Astrocyte (in vitro differentiated cells and primary cell): ENCODE results near the gene TIGD7. TPM values are rescaled to one million over a fixed set of nuclear protein-coding genes. Genes with fewer than 3 reads are reported as not detected.

ENCODE experiments used
- DNase-seq: peaks from one replicate; pipeline ENCODE4 v3.0.0-alpha.2; 2010; ENCODE audit warnings: low read depth
- FAIRE-seq: peaks from 2 replicates; lab custom pipeline; 2011; peaks lifted over from hg19 to GRCh38; lab: Jason Lieb, UNC
- H2AFZ ChIP-seq: 2 replicates; pipeline ENCODE4 v1.6.0; 2012; ENCODE audit warnings: low read depth, low read length, inconsistent platforms
- H3K27ac ChIP-seq: 2 replicates; pipeline ENCODE4 v1.5.1; 2011; ENCODE audit warnings: low read depth, low read length, inconsistent platforms
- H3K27me3 ChIP-seq: 2 replicates; pipeline ENCODE4 v1.6.0; 2011; ENCODE audit warnings: low read length, inconsistent platforms; ENCODE audit not compliant: insufficient read depth
- H3K36me3 ChIP-seq: 2 replicates; pipeline ENCODE4 v1.5.1; 2011; ENCODE audit warnings: low read length, inconsistent platforms; ENCODE audit not compliant: insufficient read depth
- H3K4me1 ChIP-seq: 2 replicates; pipeline ENCODE4 v1.5.1; 2011; ENCODE audit warnings: low read length, inconsistent platforms; ENCODE audit not compliant: insufficient read depth
- H3K4me2 ChIP-seq: 2 replicates; pipeline ENCODE4 v1.6.0; 2012; ENCODE audit warnings: low read length, inconsistent platforms
- H3K4me3 ChIP-seq: 2 replicates; pipeline ENCODE4 v1.5.1; 2011; ENCODE audit warnings: low read depth, mild to moderate bottlenecking, low read length, inconsistent platforms; ENCODE audit not compliant: insufficient read depth
- H3K79me2 ChIP-seq: 2 replicates; pipeline ENCODE4 v1.6.0; 2012; ENCODE audit warnings: mild to moderate bottlenecking, low read length, inconsistent platforms; ENCODE audit not compliant: insufficient read depth
- H3K9ac ChIP-seq: 2 replicates; pipeline ENCODE4 v1.6.0; 2012; ENCODE audit warnings: mild to moderate bottlenecking, low read length, inconsistent platforms
- H3K9me3 ChIP-seq: 2 replicates; pipeline ENCODE4 v1.5.1; 2012; ENCODE audit warnings: low read depth, mild to moderate bottlenecking, low read length, inconsistent platforms; ENCODE audit not compliant: insufficient read depth
- H4K20me1 ChIP-seq: 2 replicates; pipeline ENCODE4 v1.6.0; 2012; ENCODE audit warnings: low read length, inconsistent platforms; ENCODE audit not compliant: insufficient read depth
- H3K27ac Mint-ChIP-seq: one replicate; pipeline ENCODE4 v1.8.0; 2021; ENCODE audit warnings: mild to moderate bottlenecking, mixed read lengths; ENCODE audit not compliant: unreplicated experiment
- H3K27me3 Mint-ChIP-seq: one replicate; pipeline ENCODE4 v1.8.0; 2021; ENCODE audit warnings: low read depth, mixed read lengths; ENCODE audit not compliant: unreplicated experiment
- H3K36me3 Mint-ChIP-seq: one replicate; pipeline ENCODE4 v1.8.0; 2021; ENCODE audit warnings: low read depth, mixed read lengths; ENCODE audit not compliant: unreplicated experiment
- H3K4me1 Mint-ChIP-seq: one replicate; pipeline ENCODE4 v1.8.0; 2021; ENCODE audit warnings: low read depth, mixed read lengths; ENCODE audit not compliant: unreplicated experiment
- H3K4me3 Mint-ChIP-seq: one replicate; pipeline ENCODE4 v1.8.0; 2021; ENCODE audit warnings: mild to moderate bottlenecking, moderate library complexity, mixed read lengths; ENCODE audit not compliant: unreplicated experiment
- H3K9me3 Mint-ChIP-seq: one replicate; pipeline ENCODE4 v1.8.0; 2021; ENCODE audit warnings: mild to moderate bottlenecking, mixed read lengths; ENCODE audit not compliant: unreplicated experiment
- CTCF ChIP-seq: IDR thresholded peaks from 2 replicates; pipeline ENCODE4 v1.5.1; 2011; ENCODE audit warnings: low read depth, mild to moderate bottlenecking, inconsistent platforms, low read length, moderate library complexity; ENCODE audit not compliant: insufficient read depth
- EZH2 ChIP-seq: IDR thresholded peaks from 2 replicates; pipeline ENCODE4 v1.6.1; 2012; ENCODE audit warnings: mild to moderate bottlenecking, low read length, inconsistent platforms; ENCODE audit not compliant: insufficient read depth
- total RNA-seq: library from RNA; stranded (reverse); gene quantifications from 2 replicates; pipeline ENCODE4 v1.2.1, GENCODE V29; 2021

The TIGD7 gene
- total RNA-seq, 1 donor from 2014 or later: 4.5 TPM

- Mint-ChIP-seq H3K27ac (no peak overlapping the region), H3K9me3 (peaks cover 7% of the 10 kb centered on the region), H3K4me3 (no peak overlapping the region), H3K27me3 (peaks cover 16% of the 10 kb centered on the region), H3K36me3 (no peaks in the 10 kb centered on the region), H3K4me1 (no peaks in the 10 kb centered on the region)
- Histone ChIP-seq H3K4me1 (peaks cover 2% of the 10 kb centered on the region), H3K4me2 (no peak overlapping the region), H3K27ac (no peak overlapping the region), H3K27me3 (no peaks in the 10 kb centered on the region), H2AFZ (no peak overlapping the region), H4K20me1 (no peaks in the 10 kb centered on the region), H3K9ac (no peak overlapping the region), H3K9me3 (no peaks in the 10 kb centered on the region), H3K36me3 (no peaks in the 10 kb centered on the region), H3K79me2 (no peaks in the 10 kb centered on the region), H3K4me3 (no peak overlapping the region)
- no peak for FAIRE-seq
- DNase-seq: no peak
- TF ChIP-seq EZH2 (no peak), CTCF (no peak)
Measured at GRCh38 chr16:3252967-3253366, 52.3 kb downstream of the TIGD7 start.

- no peak overlapping the region for H3K4me2 ChIP-seq
- no peaks in the 10 kb centered on the region for H3K9me3 ChIP-seq
- TF ChIP-seq EZH2: no peak
- no peak for TF ChIP-seq CTCF
- H3K4me3 ChIP-seq: no peak overlapping the region
- no peaks in the 10 kb centered on the region for H3K36me3 Mint-ChIP-seq
- no peak overlapping the region for H3K27ac ChIP-seq
- no peak overlapping the region for H3K9ac ChIP-seq
- no peak overlapping the region for H3K27ac Mint-ChIP-seq
- no peaks in the 10 kb centered on the region for H3K4me1 Mint-ChIP-seq
- H3K4me3 Mint-ChIP-seq: no peak overlapping the region
- H4K20me1 ChIP-seq: no peaks in the 10 kb centered on the region
- H3K36me3 ChIP-seq: no peaks in the 10 kb centered on the region
- no peaks in the 10 kb centered on the region for H3K4me1 ChIP-seq
- no peaks in the 10 kb centered on the region for H3K27me3 ChIP-seq
- peaks cover 2% of the 10 kb centered on the region for H3K9me3 Mint-ChIP-seq
- no peaks in the 10 kb centered on the region for H3K79me2 ChIP-seq
- no peak for FAIRE-seq
- no peak overlapping the region for H2AFZ ChIP-seq
- H3K27me3 Mint-ChIP-seq: peaks cover 17% of the 10 kb centered on the region
- no peak for DNase-seq
Measured at GRCh38 chr16:3249451-3249850, 55.8 kb downstream of the TIGD7 start.

DNA sequence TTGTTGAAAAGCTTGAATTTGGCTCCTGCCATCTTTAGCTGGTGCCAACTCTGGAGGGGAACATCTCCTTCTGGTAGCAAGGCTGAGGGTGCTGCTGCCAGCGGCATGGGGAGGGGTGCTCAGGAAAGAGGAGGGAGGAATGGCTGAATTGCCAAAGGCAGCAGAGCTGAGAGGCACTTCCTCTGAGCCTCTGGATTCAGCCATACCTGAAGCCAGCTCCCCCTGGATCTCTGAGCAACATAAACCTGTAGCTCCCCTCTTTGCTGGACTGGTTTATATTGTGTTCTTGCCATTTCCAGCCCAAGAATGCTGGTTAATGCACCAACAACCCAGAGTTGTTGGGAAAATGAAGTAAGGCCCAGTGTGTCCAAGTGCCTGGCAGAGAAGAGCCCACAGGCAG is 56.2 kb downstream of the TIGD7 start:
- no peaks in the 10 kb centered on the region for H3K36me3 Mint-ChIP-seq
- Histone ChIP-seq H3K27me3 (no peaks in the 10 kb centered on the region), H3K9me3 (no peaks in the 10 kb centered on the region), H4K20me1 (no peaks in the 10 kb centered on the region), H3K27ac (no peak overlapping the region), H3K4me1 (no peaks in the 10 kb centered on the region), H3K36me3 (no peaks in the 10 kb centered on the region), H3K79me2 (no peaks in the 10 kb centered on the region), H3K4me2 (no peak overlapping the region), H3K4me3 (no peak overlapping the region), H2AFZ (no peak overlapping the region), H3K9ac (no peak overlapping the region)
- H3K4me3 Mint-ChIP-seq: no peak overlapping the region
- H3K4me1 Mint-ChIP-seq: no peaks in the 10 kb centered on the region
- no peak for FAIRE-seq
- peaks cover 3% of the 10 kb centered on the region for H3K9me3 Mint-ChIP-seq
- no peak for DNase-seq
- TF ChIP-seq CTCF (no peak), EZH2 (no peak)
- no peak overlapping the region for H3K27ac Mint-ChIP-seq
- peaks cover 20% of the 10 kb centered on the region for H3K27me3 Mint-ChIP-seq

Other genes with a start within 250 kb of the TIGD7 start
- gene IL32, start 239.8 kb downstream of the TIGD7 start, total RNA-seq: 27.8 and 43.8 TPM in 2 replicates
- 0.22 and 0.25 TPM in 2 replicates for gene ZSCAN10, start 206.1 kb downstream of the TIGD7 start, total RNA-seq
- 13.2 and 15.4 TPM in 2 replicates for gene ZNF205, start 192.8 kb downstream of the TIGD7 start, total RNA-seq
- gene ZNF213, start 170.4 kb downstream of the TIGD7 start, total RNA-seq: 11.3 and 12.0 TPM in 2 replicates
- 0.32 TPM in 1 of 2 replicates, not detected in the other for gene OR1F1, start 117.2 kb downstream of the TIGD7 start, total RNA-seq
- gene ZNF200, start 70.3 kb downstream of the TIGD7 start, total RNA-seq: 8.6 and 9.2 TPM in 2 replicates
- not detected in 2 replicates for gene MEFV, start 48.8 kb downstream of the TIGD7 start, total RNA-seq
- gene ZNF263, start 21.9 kb downstream of the TIGD7 start, total RNA-seq: 31.4 and 34.7 TPM in 2 replicates
- gene ZNF75A, start 67 bp upstream of the TIGD7 start, total RNA-seq: 26.9 and 30.5 TPM in 2 replicates
- not detected in 2 replicates for gene OR2C1, start 50.5 kb upstream of the TIGD7 start, total RNA-seq
- 17.3 and 20.7 TPM in 2 replicates for gene ZSCAN32, start 95.6 kb upstream of the TIGD7 start, total RNA-seq
- gene ZNF174, start 95.8 kb upstream of the TIGD7 start, total RNA-seq: 8.2 and 9.7 TPM in 2 replicates
- 3.9 and 4.7 TPM in 2 replicates for gene ZNF597, start 138.1 kb upstream of the TIGD7 start, total RNA-seq
- gene NAA60, start 138.2 kb upstream of the TIGD7 start, total RNA-seq: 61.1 and 64.9 TPM in 2 replicates
- gene C16orf90, start 190.1 kb upstream of the TIGD7 start, total RNA-seq: not detected in 2 replicates
- gene CLUAP1, start 195.6 kb upstream of the TIGD7 start, total RNA-seq: 15.4 and 16.3 TPM in 2 replicates